Stimulated activated CD8-positive, alpha-beta memory T cell treated with anti-CD3 and anti-CD28 coated beads, Interleukin-7, amount 100 ng/mL, for 4 hours (primary cell): ENCODE results near the gene VWDE.

Experiments used
- DNase-seq, 2 donors: peaks; one replicate each; pipeline ENCODE4 v3.0.0-alpha.2; 2020; ENCODE audit warnings: low read depth in 2 of 2

The VWDE gene

GRCh38 chr7:12328888-12329770 is 74.5 kb downstream of the VWDE start:
- DNase-seq: no peak

GRCh38 chr7:12327922-12328321 is 75.7 kb downstream of the VWDE start:
- no peak for DNase-seq

GRCh38 chr7:12325646-12326045 is 78.0 kb downstream of the VWDE start:
- DNase-seq: no peak

DNA sequence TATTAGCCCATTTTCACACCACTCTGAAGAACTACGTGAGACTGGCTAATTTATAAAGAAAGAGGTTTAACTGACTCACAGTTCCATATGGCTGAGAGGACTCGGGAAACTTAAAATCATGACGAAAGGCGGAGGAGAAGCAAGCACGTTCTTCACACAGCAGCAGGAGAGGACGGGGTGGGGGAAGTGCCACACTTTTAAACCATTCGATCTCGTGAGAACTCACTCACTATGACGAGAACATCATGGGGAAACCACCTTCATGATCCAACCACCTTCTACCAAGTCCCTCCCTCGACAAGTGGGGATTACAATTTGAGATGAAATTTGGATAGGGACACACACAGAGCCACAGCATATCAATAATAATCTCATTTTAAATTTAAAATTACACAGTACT is 80.2 kb downstream of the VWDE start:
- no peak for DNase-seq

DNA sequence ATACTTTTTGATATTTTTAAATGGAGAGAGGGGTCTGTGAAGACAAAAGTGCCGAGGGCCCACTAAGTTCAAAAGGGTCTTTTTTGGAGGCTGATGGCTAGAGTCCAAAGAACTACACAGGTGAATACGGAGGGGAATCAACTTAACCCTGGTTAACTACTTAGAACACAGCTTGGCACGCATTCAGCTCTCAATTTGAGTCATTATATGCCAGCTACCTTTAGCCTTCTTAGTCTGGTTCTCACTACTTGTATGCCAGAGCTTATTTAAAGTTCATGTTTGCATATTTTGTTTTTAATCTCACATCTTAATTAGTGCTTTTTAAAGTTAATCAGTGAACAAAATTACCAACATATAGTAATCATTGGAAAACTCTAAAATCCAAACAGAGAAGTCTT is 80.8 kb downstream of the VWDE start:
- DNase-seq: no peak

GRCh38 chr7:12322284-12322902 is 81.3 kb downstream of the VWDE start:
- no peak for DNase-seq

- no peak for DNase-seq
Observed at GRCh38 chr7:12320987-12321647, 82.5 kb downstream of the VWDE start.

- no peak for DNase-seq
Observed at GRCh38 chr7:12320241-12320986, 83.3 kb downstream of the VWDE start.

DNA sequence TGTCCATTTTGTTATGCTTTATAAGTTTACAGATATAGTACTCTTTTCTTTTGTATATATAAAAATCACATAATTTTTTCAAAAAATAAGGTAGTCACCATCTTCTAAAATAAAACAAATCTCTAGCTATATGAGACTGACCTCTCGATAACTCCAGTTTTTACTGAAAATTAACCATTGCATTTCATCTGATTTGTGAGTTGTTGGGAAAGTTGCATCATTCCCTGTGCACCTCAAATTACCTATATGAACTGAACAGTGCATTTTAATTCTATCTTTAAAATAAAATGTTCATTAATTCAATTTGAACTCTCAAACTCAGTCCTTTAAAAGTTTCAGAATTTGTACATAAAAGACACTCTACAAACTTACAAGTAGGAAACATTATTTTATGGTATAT is 86.0 kb downstream of the VWDE start:
- no peak for DNase-seq

GRCh38 chr7:12316925-12317324 is 86.7 kb downstream of the VWDE start:
- DNase-seq: no peak

- no peak for DNase-seq
Observed at GRCh38 chr7:12315049-12315448, 88.6 kb downstream of the VWDE start.

- no peak for DNase-seq
Observed at GRCh38 chr7:12314199-12314598, 89.5 kb downstream of the VWDE start.

GRCh38 chr7:12305502-12305901 is 98.2 kb downstream of the VWDE start:
- DNase-seq: no peak

- no peak for DNase-seq
Observed at GRCh38 chr7:12303495-12303894, 100.2 kb downstream of the VWDE start.

DNA sequence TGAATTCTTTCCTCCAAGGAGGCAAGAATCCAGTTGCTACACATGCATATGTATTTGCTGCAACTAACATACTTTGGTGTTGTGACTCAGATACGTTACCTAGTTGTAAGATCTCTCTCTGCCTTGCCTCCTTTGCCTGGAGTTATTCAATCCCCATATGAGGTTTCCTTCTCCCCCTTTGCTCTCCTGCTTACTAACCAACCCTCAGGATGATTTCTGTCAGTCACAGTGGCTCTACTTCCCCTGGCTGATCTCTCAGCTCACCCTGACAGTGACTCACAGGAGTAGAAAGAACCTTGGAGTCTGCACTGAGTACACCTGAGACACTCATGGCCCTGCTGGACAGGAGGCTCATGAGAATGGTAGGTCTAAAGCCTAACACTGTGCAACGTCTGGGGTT is 100.6 kb downstream of the VWDE start:
- DNase-seq: no peak

- DNase-seq: no peak
Observed at GRCh38 chr7:12300415-12300814, 103.2 kb downstream of the VWDE start.

- DNase-seq: no peak
Observed at GRCh38 chr7:12299367-12299766, 104.3 kb downstream of the VWDE start.

GRCh38 chr7:12297283-12298108 is 106.2 kb downstream of the VWDE start:
- DNase-seq: no peak

- no peak for DNase-seq
Observed at GRCh38 chr7:12296051-12296570, 107.6 kb downstream of the VWDE start.

DNA sequence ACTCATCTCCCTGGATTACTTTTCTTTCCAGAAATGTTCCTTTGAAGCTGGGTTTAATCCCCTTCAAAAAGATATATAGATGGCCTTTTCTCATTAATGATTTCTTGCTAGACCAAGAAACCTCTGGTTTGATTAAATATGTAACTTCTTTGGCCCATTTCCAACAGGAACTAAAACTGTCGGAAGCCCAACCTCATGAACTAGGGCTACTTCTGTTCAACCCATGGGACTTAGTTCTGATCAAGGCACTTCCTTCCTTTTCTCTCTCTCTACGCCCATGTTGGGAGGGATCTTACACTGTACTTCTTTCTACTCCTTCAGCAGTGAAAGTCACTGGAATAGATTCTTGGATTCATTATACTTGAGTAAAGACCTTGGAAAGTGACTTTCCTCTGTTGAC is 109.0 kb downstream of the VWDE start:
- no peak for DNase-seq

DNA sequence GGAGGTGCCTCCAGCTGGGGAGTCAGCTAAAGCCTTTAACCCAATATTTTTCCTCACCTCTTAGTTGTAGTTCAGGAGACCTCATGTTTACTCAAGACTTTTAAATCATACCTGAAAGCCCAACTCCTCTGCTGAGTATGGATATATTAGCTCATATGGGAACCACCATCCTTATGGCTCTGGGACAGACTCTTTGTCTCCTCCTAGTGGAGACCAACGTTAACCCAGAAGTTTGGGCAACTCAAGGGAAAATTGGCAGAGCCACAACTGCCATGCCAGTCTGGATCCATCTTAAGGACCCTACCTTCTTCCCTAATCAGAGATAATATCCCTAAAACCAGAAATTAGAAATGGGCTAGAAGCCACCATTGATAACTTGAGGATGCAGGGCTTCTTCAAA is 111.8 kb downstream of the VWDE start:
- DNase-seq: no peak
